H1 (cell line): Measurements from ENCODE around the gene ANKFN1.

Experiments
- BCL11A ChIP-seq, 2 experiments: IDR thresholded peaks; one replicate each; pipeline ENCODE4 v1.6.1; 2011; ENCODE audit warnings: low read depth in 2 of 2, low read length in 2 of 2, mild to moderate bottlenecking in 2 of 2
- CREB1 ChIP-seq: IDR thresholded peaks from 2 replicates; pipeline ENCODE4 v1.6.1; 2012; ENCODE audit warnings: inconsistent platforms
- EGR1 ChIP-seq: IDR thresholded peaks from 2 replicates; pipeline ENCODE4 v1.6.1; 2011; ENCODE audit warnings: low read depth, low read length, borderline replicate concordance
- EP300 ChIP-seq, 2 experiments: IDR thresholded peaks; 1 replicate in 1 of 2; 2 replicates in 1 of 2; pipeline ENCODE4 v1.6.1; 2011 to 2012; ENCODE audit warnings: low read depth in 2 of 2, low read length in 2 of 2, mild to moderate bottlenecking in 2 of 2, borderline replicate concordance in 1 of 2, inconsistent platforms in 1 of 2, moderate library complexity in 1 of 2
- EZH2 ChIP-seq: fragments of 200-600 bp; sonication (generic); IDR thresholded peaks from 2 replicates; pipeline ENCODE4 v1.7.1; 2012; ENCODE audit warnings: low read depth, mild to moderate bottlenecking, moderate library complexity, low read length, inconsistent platforms; ENCODE audit not compliant: severe bottlenecking
- HDAC2 ChIP-seq, 2 experiments: fragments of 300-600 bp in 1 of 2; sonication (generic) in 1 of 2; IDR thresholded peaks; 2 replicates each; pipeline ENCODE4 v1.6.1; 2011 to 2012; ENCODE audit warnings: low read depth in 2 of 2, low read length in 2 of 2, mild to moderate bottlenecking in 2 of 2, moderate library complexity in 2 of 2, borderline replicate concordance in 1 of 2, inconsistent platforms in 1 of 2
- POLR2A ChIP-seq, 2 experiments: IDR thresholded peaks; 1 replicate in 1 of 2; 2 replicates in 1 of 2; pipeline ENCODE4 v1.6.1; 2011; ENCODE audit warnings: low read depth in 2 of 2, low read length in 2 of 2, mild to moderate bottlenecking in 2 of 2; ENCODE audit errors: control extremely low read depth in 1 of 2
- RBBP5 ChIP-seq: IDR thresholded peaks from 2 replicates; pipeline ENCODE4 v1.7.1; 2012; ENCODE audit warnings: low read depth, mild to moderate bottlenecking, inconsistent platforms, low read length, moderate library complexity, borderline replicate concordance
- RFX5 ChIP-seq: IDR thresholded peaks from 2 replicates; pipeline ENCODE4 v1.6.1; 2011; ENCODE audit warnings: low read depth, low read length, improper control_type of control experiment, borderline replicate concordance
- ZNF274 ChIP-seq: IDR thresholded peaks from 2 replicates; pipeline ENCODE4 v1.7.0; 2012; ENCODE audit warnings: low read length, borderline replicate concordance; ENCODE audit errors: extremely low read depth
- TF ChIP-seq, protein P1 (sequence below): IDR thresholded peaks from 2 replicates; pipeline ENCODE4 v1.6.1; 2012; ENCODE audit warnings: inconsistent platforms
- TF ChIP-seq, protein P2 (sequence below), 3 experiments: IDR thresholded peaks; 1 replicate in 2 of 3; 2 replicates in 1 of 3; pipeline versions ENCODE4 v1.5.1 to v1.6.1; 2011; ENCODE audit warnings: low read length in 3 of 3, mild to moderate bottlenecking in 3 of 3, inconsistent platforms in 2 of 3, low read depth in 1 of 3, moderate library complexity in 1 of 3; ENCODE audit not compliant: insufficient read depth in 1 of 3; ENCODE audit errors: control extremely low read depth in 1 of 3

DNA sequence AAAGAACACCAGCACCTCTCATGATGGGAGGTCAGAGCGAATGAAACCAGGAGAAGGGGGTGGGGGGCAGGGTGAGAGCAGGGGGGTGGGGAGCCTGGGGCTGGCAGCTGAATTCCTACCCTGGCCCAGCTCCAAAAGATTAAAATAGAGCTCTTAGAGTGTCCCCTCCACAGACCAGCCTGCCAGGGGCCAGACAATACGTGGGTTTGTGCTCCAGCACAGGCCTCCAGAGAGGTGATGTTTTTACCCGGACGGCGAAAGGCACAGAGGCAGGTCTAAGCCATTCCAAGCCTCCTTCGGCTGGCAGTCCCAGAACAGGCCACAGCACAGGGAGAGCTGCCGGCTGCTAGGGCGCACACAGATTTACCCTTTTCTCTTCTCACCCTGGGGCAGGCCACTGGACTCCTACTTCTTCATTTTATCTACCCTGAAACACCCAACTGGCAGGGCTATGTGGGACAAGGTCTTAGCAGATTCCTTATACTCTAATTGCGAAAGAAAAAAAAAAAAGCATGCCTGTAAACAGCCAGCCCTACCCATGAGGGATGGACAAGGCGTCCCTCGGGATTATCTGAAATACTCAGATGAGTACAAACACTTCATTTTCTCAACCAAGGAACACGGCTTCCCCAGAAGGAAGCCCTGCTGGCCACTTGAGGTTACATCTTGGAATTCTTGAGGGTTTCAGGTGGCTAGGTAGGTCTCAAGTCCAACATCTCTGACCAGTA lies 368.3 kb downstream of the ANKFN1 start:
- TF ChIP-seq, protein P1, sequence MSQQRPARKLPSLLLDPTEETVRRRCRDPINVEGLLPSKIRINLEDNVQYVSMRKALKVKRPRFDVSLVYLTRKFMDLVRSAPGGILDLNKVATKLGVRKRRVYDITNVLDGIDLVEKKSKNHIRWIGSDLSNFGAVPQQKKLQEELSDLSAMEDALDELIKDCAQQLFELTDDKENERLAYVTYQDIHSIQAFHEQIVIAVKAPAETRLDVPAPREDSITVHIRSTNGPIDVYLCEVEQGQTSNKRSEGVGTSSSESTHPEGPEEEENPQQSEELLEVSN, result no peak
- TF ChIP-seq POLR2A (IDR thresholded peaks at IDR 0.05; ENCODE audit: control extremely low read depth in 1 of 2, low read depth in 2 of 2, low read length in 2 of 2) (no peak), EGR1 (no peak), ZNF274 (no peak), RBBP5 (no peak), EZH2 (no peak), EP300 (IDR thresholded peaks at IDR 0.05; ENCODE audit: borderline replicate concordance in 1 of 2, low read depth in 2 of 2, low read length in 2 of 2) (no peak), BCL11A (IDR thresholded peaks at IDR 0.05; ENCODE audit: low read depth in 2 of 2, low read length in 2 of 2) (no peak), RFX5 (no peak), CREB1 (no peak), HDAC2 (IDR thresholded peaks at IDR 0.05; ENCODE audit: borderline replicate concordance in 1 of 2, low read depth in 2 of 2, low read length in 2 of 2) (no peak)
- TF ChIP-seq, protein P2, sequence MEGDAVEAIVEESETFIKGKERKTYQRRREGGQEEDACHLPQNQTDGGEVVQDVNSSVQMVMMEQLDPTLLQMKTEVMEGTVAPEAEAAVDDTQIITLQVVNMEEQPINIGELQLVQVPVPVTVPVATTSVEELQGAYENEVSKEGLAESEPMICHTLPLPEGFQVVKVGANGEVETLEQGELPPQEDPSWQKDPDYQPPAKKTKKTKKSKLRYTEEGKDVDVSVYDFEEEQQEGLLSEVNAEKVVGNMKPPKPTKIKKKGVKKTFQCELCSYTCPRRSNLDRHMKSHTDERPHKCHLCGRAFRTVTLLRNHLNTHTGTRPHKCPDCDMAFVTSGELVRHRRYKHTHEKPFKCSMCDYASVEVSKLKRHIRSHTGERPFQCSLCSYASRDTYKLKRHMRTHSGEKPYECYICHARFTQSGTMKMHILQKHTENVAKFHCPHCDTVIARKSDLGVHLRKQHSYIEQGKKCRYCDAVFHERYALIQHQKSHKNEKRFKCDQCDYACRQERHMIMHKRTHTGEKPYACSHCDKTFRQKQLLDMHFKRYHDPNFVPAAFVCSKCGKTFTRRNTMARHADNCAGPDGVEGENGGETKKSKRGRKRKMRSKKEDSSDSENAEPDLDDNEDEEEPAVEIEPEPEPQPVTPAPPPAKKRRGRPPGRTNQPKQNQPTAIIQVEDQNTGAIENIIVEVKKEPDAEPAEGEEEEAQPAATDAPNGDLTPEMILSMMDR (IDR thresholded peaks at IDR 0.05; ENCODE audit: control extremely low read depth in 1 of 3, insufficient read depth in 1 of 3, low read depth in 1 of 3, low read length in 3 of 3), result no peak
